ENCODE results near the gene CACNA1I. TPM values are rescaled to one million over a fixed set of nuclear protein-coding genes. Genes with fewer than 3 reads are reported as not detected.
A peak's percentile ranks its signal among the peaks of the same experiment; 100 is the strongest.

CACNA1I gene
- total and polyA plus RNA-seq, 11 donors = 0.01 to 0.07 (median 0.04) TPM; not detected in 6

GRCh38 chr22:39664485-39665200, 94.1 kb downstream of the CACNA1I start:
- H3K4me3 ChIP-seq = peak overlapping the region in 1 of 12 donors; percentile 3
- intact Hi-C loops (cut with DNase I) = no loop called here
- no peak for TF ChIP-seq CTCF (IDR thresholded peaks at IDR 0.05)
- TF ChIP-seq POLR2A (IDR thresholded peaks at IDR 0.05) = no peak
- WGBS, 4 donors = 4 to 6% (median 5%) methylated on average over 25 to 44 of the region's 44 CpGs
- no peaks in the 10 kb centered on the region for H3K36me3 ChIP-seq
- H3K9me3 ChIP-seq = peaks cover 0 to 6% (median 0%) of the 10 kb centered on the region in 12 donors
- H3K4me1 ChIP-seq = peaks cover 0 to 26% (median 2%) of the 10 kb centered on the region in 12 donors
- ATAC-seq (no peak), DNase-seq (no peak)
- H3K27ac ChIP-seq = no peak overlapping the region
- H3K27me3 ChIP-seq = peaks cover 41 to 73% (median 51%) of the 10 kb centered on the region in 9 donors

- H3K27ac ChIP-seq = no peak overlapping the region
- H3K4me1 ChIP-seq = peaks cover 0 to 26% (median 2%) of the 10 kb centered on the region in 12 donors
- 44 to 68% (median 54%) methylated on average over 6 to 8 of the region's 8 CpGs for WGBS, 4 donors
- DNase-seq (no peak), ATAC-seq (no peak)
- intact Hi-C loops (cut with DNase I) = no loop called here
- peaks cover 37 to 67% (median 51%) of the 10 kb centered on the region in 9 donors for H3K27me3 ChIP-seq
- no peak overlapping the region for H3K4me3 ChIP-seq
- TF ChIP-seq CTCF (IDR thresholded peaks at IDR 0.05) (no peak), POLR2A (IDR thresholded peaks at IDR 0.05) (no peak)
- peaks cover 0 to 6% (median 0%) of the 10 kb centered on the region in 12 donors for H3K9me3 ChIP-seq
- H3K36me3 ChIP-seq = no peaks in the 10 kb centered on the region
These were observed 94.7 kb downstream of the CACNA1I start for GRCh38 chr22:39665229-39665628.

- no peak for TF ChIP-seq POLR2A (IDR thresholded peaks at IDR 0.05)
- no peak for TF ChIP-seq CTCF (IDR thresholded peaks at IDR 0.05)
- Histone ChIP-seq H3K9me3 (peaks cover 0 to 7% (median under 1%) of the 10 kb centered on the region in 12 donors), H3K4me1 (peaks cover 0 to 26% (median 2%) of the 10 kb centered on the region in 12 donors), H3K27me3 (peaks cover 33 to 61% (median 48%) of the 10 kb centered on the region in 9 donors), H3K4me3 (no peak overlapping the region), H3K27ac (no peak overlapping the region), H3K36me3 (no peaks in the 10 kb centered on the region)
- DNase-seq (no peak), ATAC-seq (no peak)
- intact Hi-C loops (cut with DNase I) = no loop called here
- WGBS, 4 donors = 79 to 94% (median 84%) methylated on average over 13 to 16 of the region's 16 CpGs
These were observed 95.3 kb downstream of the CACNA1I start for GRCh38 chr22:39665661-39666431.

GRCh38 chr22:39666495-39666894, 95.9 kb downstream of the CACNA1I start:
- intact Hi-C loops (cut with DNase I) = no loop called here
- no peak overlapping the region for H3K27ac ChIP-seq
- H3K4me1 ChIP-seq = peaks cover 0 to 26% (median 2%) of the 10 kb centered on the region in 12 donors
- TF ChIP-seq POLR2A (IDR thresholded peaks at IDR 0.05) (no peak), CTCF (IDR thresholded peaks at IDR 0.05) (no peak)
- H3K36me3 ChIP-seq = no peaks in the 10 kb centered on the region
- ATAC-seq (no peak), DNase-seq (no peak)
- H3K9me3 ChIP-seq = peaks cover 0 to 13% (median 4%) of the 10 kb centered on the region in 12 donors
- H3K27me3 ChIP-seq = peaks cover 27 to 54% (median 42%) of the 10 kb centered on the region in 9 donors
- no peak overlapping the region for H3K4me3 ChIP-seq
- WGBS, 4 donors = 69 to 82% (median 71%) methylated on average over 4 to 5 of the region's 5 CpGs
